HEK293T (cell line): ENCODE data around the gene ZNF26.
"Not testable (repeated sequence)": the region's sequence is repeated elsewhere in the genome, so short reads cannot be mapped to it uniquely, and the experiment has no call there.

ENCODE experiments used
- CTCF ChIA-PET: fragments of 350-600 bp; formaldehyde crosslinking; extraction: SDS; loops from one replicate; lab custom pipeline; 2021; ENCODE audit warnings: antibody characterized with exemption, inconsistent platforms; lab: Yijun Ruan, JAX
- POLR2A ChIA-PET: fragments of 350-600 bp; formaldehyde crosslinking; extraction: SDS; loops from one replicate; lab custom pipeline; 2020; ENCODE audit warnings: antibody characterized with exemption, inconsistent platforms; lab: Yijun Ruan, JAX
- DNase-seq: peaks from one replicate; pipeline ENCODE4 v3.0.0; 2012; ENCODE audit warnings: mixed read lengths; ENCODE audit errors: extremely low spot score
- ARNT ChIP-seq: fragments of 450-650 bp; IDR thresholded peaks from 2 replicates; pipeline ENCODE4 v1.6.1; 2017; ENCODE audit warnings: mild to moderate bottlenecking
- BHLHE40 ChIP-seq: fragments of 450-650 bp; IDR thresholded peaks from 2 replicates; pipeline ENCODE4 v1.6.1; 2016; ENCODE audit warnings: mild to moderate bottlenecking, moderate library complexity, borderline replicate concordance
- CTBP1 ChIP-seq: fragments of 450-650 bp; IDR thresholded peaks from 2 replicates; pipeline ENCODE4 v1.6.1; 2016; ENCODE audit warnings: borderline replicate concordance
- ELF4 ChIP-seq: fragments of 450-650 bp; IDR thresholded peaks from 2 replicates; pipeline ENCODE4 v1.6.1; 2017; ENCODE audit warnings: antibody characterized with exemption
- FOXA1 ChIP-seq: fragments of 450-650 bp; IDR thresholded peaks from 2 replicates; pipeline ENCODE4 v1.6.1; 2016; ENCODE audit warnings: mild to moderate bottlenecking
- FOXK2 ChIP-seq: fragments of 450-650 bp; IDR thresholded peaks from 2 replicates; pipeline ENCODE4 v1.6.1; 2016; ENCODE audit warnings: mild to moderate bottlenecking
- FOXM1 ChIP-seq: fragments of 450-650 bp; IDR thresholded peaks from 2 replicates; pipeline ENCODE4 v1.6.1; 2017; ENCODE audit warnings: mild to moderate bottlenecking, borderline replicate concordance
- HDGF ChIP-seq: fragments of 450-650 bp; IDR thresholded peaks from 2 replicates; pipeline ENCODE4 v1.6.1; 2017; ENCODE audit warnings: antibody characterized with exemption, borderline replicate concordance
- L3MBTL2 ChIP-seq: fragments of 450-650 bp; conservative IDR thresholded peaks from 2 replicates; pipeline ENCODE4 v1.6.1; 2016; ENCODE audit warnings: mild to moderate bottlenecking
- LEF1 ChIP-seq: fragments of 450-650 bp; IDR thresholded peaks from 2 replicates; pipeline ENCODE4 v1.6.1; 2017; ENCODE audit warnings: mild to moderate bottlenecking, borderline replicate concordance
- NFRKB ChIP-seq: fragments of 450-650 bp; IDR thresholded peaks from 2 replicates; pipeline ENCODE4 v1.6.1; 2016; ENCODE audit warnings: mild to moderate bottlenecking, moderate library complexity
- PKNOX1 ChIP-seq: fragments of 450-650 bp; IDR thresholded peaks from 2 replicates; pipeline ENCODE4 v1.6.1; 2016
- SP1 ChIP-seq: fragments of 450-650 bp; IDR thresholded peaks from 2 replicates; pipeline ENCODE4 v1.6.1; 2017
- SUZ12 ChIP-seq: fragments of 450-650 bp; IDR thresholded peaks from 2 replicates; pipeline ENCODE4 v1.6.1; 2016; ENCODE audit warnings: mild to moderate bottlenecking
- TARDBP ChIP-seq: fragments of 450-650 bp; IDR thresholded peaks from 2 replicates; pipeline ENCODE4 v1.6.1; 2016
- ZNF384 ChIP-seq: fragments of 450-650 bp; IDR thresholded peaks from 2 replicates; pipeline ENCODE4 v1.6.1; 2016

The ZNF26 gene

DNA sequence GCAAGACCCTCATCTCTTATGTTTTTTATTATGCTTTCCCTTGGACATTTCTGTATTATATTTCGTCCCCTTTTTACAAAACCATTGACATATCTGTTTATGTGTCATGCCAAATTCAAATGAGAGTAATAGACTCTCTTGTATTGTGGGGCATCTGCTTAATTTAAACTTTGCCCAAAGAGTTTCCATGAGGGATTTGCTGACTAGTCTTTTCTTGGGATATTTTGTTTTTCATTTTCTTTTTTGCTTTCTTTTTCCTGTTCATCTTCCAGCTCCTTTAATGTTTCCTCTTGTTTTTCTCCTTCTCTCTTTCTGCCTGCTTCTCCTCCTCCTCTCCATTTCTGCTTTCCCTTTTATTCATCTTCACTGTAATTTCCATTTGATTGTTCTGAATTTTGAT, 13.8 kb upstream of the ZNF26 start:
- DNase-seq = no peak
- ChIA-PET POLR2A (no interaction called here), CTCF (interaction anchor here (0.5 kb wide), 1 partner anchor 34 kb away, joined by 4 read pairs; no protein-coding TSS in a partner anchor)
- TF ChIP-seq LEF1 = no peak
- no peak for TF ChIP-seq PKNOX1
- TF ChIP-seq L3MBTL2 = no peak
- TF ChIP-seq HDGF = no peak
- TF ChIP-seq NFRKB = no peak
- no peak for TF ChIP-seq FOXM1
- TF ChIP-seq TARDBP = no peak
- no peak for TF ChIP-seq SP1
- TF ChIP-seq ZNF384 = no peak
- TF ChIP-seq FOXK2 = no peak
- no peak for TF ChIP-seq ELF4
- TF ChIP-seq ARNT = no peak
- TF ChIP-seq BHLHE40 = no peak

DNA sequence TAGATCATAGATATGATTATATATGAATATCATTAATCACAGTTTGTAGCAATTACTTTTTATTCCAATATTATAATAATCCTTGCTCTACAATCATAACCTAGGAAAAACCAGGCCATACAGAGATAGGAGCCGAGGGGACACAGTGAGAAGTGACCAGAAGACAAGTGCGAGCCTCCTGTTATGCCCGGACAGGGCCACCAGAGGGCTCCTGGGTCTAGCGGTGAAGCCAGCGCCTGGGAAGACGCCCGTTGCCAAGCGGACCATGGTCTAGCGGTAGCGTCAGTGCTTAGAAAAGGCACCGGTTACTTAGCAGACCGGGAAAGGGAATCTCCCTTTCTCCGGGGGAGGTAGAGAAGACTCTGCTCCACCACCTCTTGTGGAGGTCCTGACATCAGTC, 9.3 kb upstream of the ZNF26 start:
- DNase-seq, CTCF ChIA-PET, POLR2A ChIA-PET: not testable (repeated sequence)

- POLR2A ChIA-PET = interaction anchor here (0.9 to 1.6 kb wide), 5 partner anchors 23 to 143 kb away, joined by 3 to 5 read pairs (median 3); partner anchors contain the start of genes CHFR, ZNF10 and ZNF891
- DNase-seq = peak; percentile 11
- TF ChIP-seq HDGF = no peak
- TF ChIP-seq ZNF384 = no peak
- no peak for TF ChIP-seq FOXA1
- TF ChIP-seq BHLHE40 = no peak
- no peak for TF ChIP-seq ELF4
- TF ChIP-seq LEF1 = no peak
- TF ChIP-seq NFRKB = no peak
- TF ChIP-seq CTBP1 = no peak
- no peak for TF ChIP-seq PKNOX1
- no peak for TF ChIP-seq ARNT
- no peak for TF ChIP-seq L3MBTL2
- TF ChIP-seq FOXK2 = no peak
- no peak for TF ChIP-seq FOXM1
- TF ChIP-seq SP1 = no peak
- TF ChIP-seq SUZ12 = no peak
- no peak for TF ChIP-seq TARDBP
- CTCF ChIA-PET = no interaction called here
Observed at GRCh38 chr12:132986885-132987225, 688 bp downstream of the ZNF26 start.

- POLR2A ChIA-PET = no interaction called here
- CTCF ChIA-PET = no interaction called here
- TF ChIP-seq SP1 (no peak), FOXA1 (no peak), SUZ12 (no peak), ELF4 (no peak), PKNOX1 (no peak), CTBP1 (no peak), ZNF384 (no peak), FOXM1 (no peak), TARDBP (no peak), L3MBTL2 (no peak), BHLHE40 (no peak), NFRKB (no peak), LEF1 (no peak), ARNT (no peak)
- no peak for DNase-seq
Observed at GRCh38 chr12:132998741-132999140, 12.6 kb downstream of the ZNF26 start.

- ChIA-PET POLR2A (no interaction called here), CTCF (interaction anchor here (0.9 kb wide), 1 partner anchor 12 kb away, joined by 7 read pairs; no protein-coding TSS in a partner anchor)
- no peak for TF ChIP-seq TARDBP
- no peak for TF ChIP-seq LEF1
- TF ChIP-seq PKNOX1 = no peak
- no peak for TF ChIP-seq BHLHE40
- TF ChIP-seq FOXM1 = no peak
- TF ChIP-seq HDGF = no peak
- no peak for DNase-seq
Observed at GRCh38 chr12:133010657-133011297, 24.6 kb downstream of the ZNF26 start.

DNA sequence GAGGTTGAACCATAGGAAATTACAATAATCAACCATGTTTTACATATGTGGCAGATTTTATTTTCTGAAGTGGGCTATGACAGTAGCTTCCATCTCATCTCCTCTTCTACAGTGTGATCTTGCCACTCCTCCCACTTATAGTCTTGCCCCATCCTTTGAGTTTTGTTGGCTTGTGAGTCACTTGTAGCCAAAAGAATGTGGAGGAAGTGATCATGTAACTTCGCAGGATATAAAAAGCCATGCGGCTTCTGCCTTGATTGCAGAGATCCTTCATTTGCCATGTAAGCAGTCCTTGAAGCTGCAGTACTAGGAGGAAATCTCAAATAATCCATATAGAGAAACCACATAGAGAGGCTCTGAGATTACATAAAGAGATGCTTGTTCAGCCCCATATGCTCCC, 37.4 kb downstream of the ZNF26 start:
- POLR2A ChIA-PET = no interaction called here
- no peak for TF ChIP-seq LEF1
- no peak for TF ChIP-seq HDGF
- TF ChIP-seq BHLHE40 = no peak
- no peak for TF ChIP-seq CTBP1
- no peak for TF ChIP-seq SP1
- TF ChIP-seq FOXK2 = no peak
- TF ChIP-seq SUZ12 = no peak
- TF ChIP-seq ELF4 = no peak
- TF ChIP-seq ZNF384 = no peak
- no peak for TF ChIP-seq PKNOX1
- no peak for TF ChIP-seq ARNT
- TF ChIP-seq FOXA1 = no peak
- no peak for TF ChIP-seq L3MBTL2
- TF ChIP-seq FOXM1 = no peak
- TF ChIP-seq TARDBP = no peak
- TF ChIP-seq NFRKB = no peak
- no peak for DNase-seq
- CTCF ChIA-PET = no interaction called here
